HS-5 (cell line): ENCODE data around the gene SCML1.

ENCODE experiments used
- DNase-seq: peaks from one replicate; pipeline ENCODE4 v3.0.0-alpha.2; 2012; ENCODE audit warnings: low read depth

Gene SCML1

DNA sequence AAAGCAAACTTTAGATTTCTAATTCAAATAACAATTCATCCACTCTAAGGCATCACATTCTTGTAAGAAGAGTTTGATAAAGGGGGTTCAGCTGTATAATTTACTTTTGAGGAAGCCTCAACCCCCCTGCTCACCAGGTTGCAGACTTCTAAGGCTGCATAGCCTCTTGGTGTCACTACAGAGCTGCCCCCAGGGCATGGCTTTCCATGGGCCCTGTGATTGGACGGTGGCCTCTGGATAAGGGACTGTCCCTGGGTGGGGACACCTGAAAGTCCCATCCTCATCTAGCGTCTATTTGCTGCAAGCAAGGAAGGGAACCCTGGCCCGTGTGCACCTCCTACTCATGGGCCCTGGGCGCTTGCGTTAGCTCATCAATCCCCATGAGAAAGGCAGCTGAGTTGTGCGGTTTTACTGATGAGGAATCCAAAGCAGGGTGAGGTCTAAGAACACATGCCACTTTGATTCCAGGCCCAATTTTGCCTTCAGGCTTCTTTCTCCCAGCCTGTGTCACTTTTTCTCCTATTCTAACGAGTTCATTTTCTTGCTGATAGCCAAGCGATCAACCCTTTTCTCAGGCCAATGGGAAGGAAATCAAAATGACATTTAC is 51.8 kb downstream of the SCML1 start:
- no peak for DNase-seq

- DNase-seq: no peak
These were observed 55.5 kb downstream of the SCML1 start for GRCh38 chrX:17792826-17793225.

DNA sequence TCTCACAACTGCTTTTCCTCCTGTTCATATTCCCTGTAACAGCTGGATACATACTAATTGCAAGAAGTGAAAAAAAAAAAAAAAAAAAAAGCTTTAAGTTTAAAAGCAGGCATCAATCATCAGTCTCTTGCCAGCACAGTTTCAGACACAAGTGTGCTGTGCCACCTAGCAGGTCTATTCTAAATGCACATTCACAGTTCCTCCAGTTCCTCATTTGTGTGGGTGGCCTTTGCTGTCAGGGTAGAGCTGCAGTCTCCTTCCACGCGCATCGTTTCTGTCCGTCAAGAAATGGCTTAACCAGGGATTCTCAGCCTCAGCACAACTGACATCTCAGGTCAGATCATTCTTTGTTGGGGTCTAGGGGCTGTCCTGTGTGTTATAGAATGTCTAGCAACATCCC is 61.6 kb downstream of the SCML1 start:
- no peak for DNase-seq

DNA sequence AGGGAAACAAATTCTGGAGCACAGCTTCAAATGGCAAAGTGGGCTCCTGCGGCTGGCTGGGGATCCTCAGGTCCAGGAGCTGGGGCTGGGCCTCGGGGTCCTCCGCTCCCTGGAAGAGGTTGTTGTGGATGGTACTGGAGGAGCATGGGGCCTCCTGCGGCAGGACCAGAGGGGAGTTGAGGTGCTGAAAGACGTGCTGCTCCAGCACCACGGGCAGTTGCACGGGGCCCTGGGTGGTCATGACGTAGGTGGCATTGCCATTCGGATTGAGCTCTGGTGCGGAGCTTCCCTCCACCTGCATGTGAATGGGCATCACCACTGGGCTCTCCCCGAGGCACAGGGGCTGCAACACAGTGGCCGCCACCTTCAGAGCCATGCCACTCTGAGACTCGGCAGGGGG is 64.1 kb downstream of the SCML1 start:
- DNase-seq: no peak

DNA sequence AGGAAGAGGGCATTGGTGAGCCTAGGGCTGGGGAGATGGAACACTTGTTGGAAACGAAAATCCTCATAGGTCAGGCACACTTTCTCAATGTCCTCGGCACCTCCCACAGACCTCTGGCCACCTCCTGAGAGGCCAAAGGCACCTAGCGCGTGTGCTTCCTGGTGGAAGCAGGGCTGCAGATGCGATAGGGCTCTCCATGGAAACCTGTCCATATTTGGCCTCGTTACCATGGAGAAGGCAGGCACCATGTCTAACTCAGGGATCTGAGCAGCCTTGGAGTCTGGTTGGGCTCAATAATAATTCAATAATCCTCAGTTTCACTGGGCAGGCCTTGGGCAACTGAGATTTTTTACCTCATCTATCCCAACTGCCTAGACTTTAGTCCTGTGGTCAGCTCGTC is 65.5 kb downstream of the SCML1 start:
- no peak for DNase-seq

DNA sequence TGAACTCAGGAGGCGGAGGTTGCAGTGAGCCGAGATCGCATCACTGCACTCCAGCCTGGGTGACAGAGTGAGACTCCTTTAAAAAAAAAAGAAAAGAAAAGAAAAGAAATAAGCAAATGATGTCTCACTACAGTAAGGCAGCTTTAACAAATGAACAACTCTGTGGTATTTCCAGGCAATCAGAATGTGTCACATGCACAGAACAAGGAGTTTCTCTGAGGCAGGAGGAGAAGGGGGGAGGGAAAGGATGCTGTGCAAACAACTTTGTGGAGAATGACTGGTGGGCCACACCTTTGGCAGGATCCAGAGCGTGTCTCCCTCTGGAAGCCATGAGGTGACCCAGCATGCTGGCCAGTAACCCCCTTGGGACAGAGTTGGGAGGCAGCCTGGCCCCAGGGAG is 66.2 kb downstream of the SCML1 start:
- no peak for DNase-seq
